T-cell (primary cell): ENCODE measurements around the gene EPS8L2. TPM values are rescaled to one million over a fixed set of nuclear protein-coding genes. Genes with fewer than 3 reads are reported as not detected.
A peak's percentile ranks its signal among the peaks of the same experiment; 100 is the strongest.

ENCODE experiments used
- ATAC-seq, 4 experiments: fragments of 200-7000 bp in 3 of 4; fragments of 150-1000 bp in 1 of 4; cut with Tn5 transposase; replicated peaks in 1 of 4; 1 replicate in 3 of 4; 2 replicates in 1 of 4; pipeline ENCODE4 v1.10.0; 2021; ENCODE audit warnings: moderate library complexity in 3 of 4, mild to moderate bottlenecking in 2 of 4, moderate number of reproducible peaks in 1 of 4
- CTCF ChIA-PET, 2 donors: fragments of 300-600 bp; sonication (Branson Sonifier 250); formaldehyde crosslinking; loops; one replicate each; lab custom pipeline; 2022; ENCODE audit warnings: antibody characterized with exemption in 2 of 2; lab: Charles Lee
- POLR2A ChIA-PET, 2 donors: fragments of 300-600 bp; sonication (Branson Sonifier 250); formaldehyde crosslinking; loops; one replicate each; lab custom pipeline; 2022; ENCODE audit warnings: antibody characterized with exemption in 2 of 2; lab: Charles Lee
- DNase-seq, 35 experiments: peaks; one replicate each; pipeline versions ENCODE4 v3.0.0 to v3.0.0-alpha.2; 2013 to 2023
- H3K27ac ChIP-seq: one replicate; pipeline ENCODE4 v1.5.1; 2013; ENCODE audit warnings: low read length
- H3K27me3 ChIP-seq, 2 experiments: replicated peaks in 1 of 2; 1 replicate in 1 of 2; 2 replicates in 1 of 2; pipeline versions ENCODE4 v1.6.1 to v1.7.0; 2013; ENCODE audit warnings: low read length in 1 of 2, mixed read lengths in 1 of 2; ENCODE audit not compliant: control insufficient read depth in 2 of 2, insufficient read depth in 2 of 2; ENCODE audit errors: extremely low read depth in 1 of 2
- H3K36me3 ChIP-seq, 2 donors: 1 replicate in 1 of 2; 2 replicates in 1 of 2; pipeline versions ENCODE4 v1.6.1 to v1.7.0; 2013; ENCODE audit warnings: low read length in 1 of 2; ENCODE audit not compliant: control insufficient read depth in 2 of 2, insufficient read depth in 1 of 2; ENCODE audit errors: extremely low read depth in 1 of 2
- H3K4me1 ChIP-seq, 2 experiments: 1 replicate in 1 of 2; 2 replicates in 1 of 2; pipeline versions ENCODE4 v1.6.1 to v1.7.0; 2013; ENCODE audit warnings: low read length in 2 of 2, mixed read lengths in 1 of 2; ENCODE audit not compliant: insufficient read depth in 2 of 2, control insufficient read depth in 1 of 2; ENCODE audit errors: extremely low read depth in 1 of 2
- H3K4me3 ChIP-seq, 2 donors: 1 replicate in 1 of 2; 2 replicates in 1 of 2; pipeline versions ENCODE4 v1.5.1 to v1.7.0; 2013; ENCODE audit warnings: mild to moderate bottlenecking in 2 of 2, low read length in 1 of 2, moderate library complexity in 1 of 2; ENCODE audit not compliant: control insufficient read depth in 1 of 2; ENCODE audit errors: extremely low read depth in 1 of 2
- H3K9me3 ChIP-seq: 2 replicates; pipeline ENCODE4 v1.7.0; 2013
- H3K27ac Mint-ChIP-seq, 2 donors: one replicate each; pipeline ENCODE4 v1.8.0; 2020 to 2021; ENCODE audit warnings: mild to moderate bottlenecking in 2 of 2, mixed read lengths in 2 of 2
- H3K27me3 Mint-ChIP-seq, 2 donors: one replicate each; pipeline ENCODE4 v1.8.0; 2021 to 2022; ENCODE audit warnings: mixed read lengths in 2 of 2
- H3K36me3 Mint-ChIP-seq: one replicate; pipeline ENCODE4 v1.8.0; 2021; ENCODE audit warnings: mixed read lengths
- H3K4me1 Mint-ChIP-seq, 3 donors: one replicate each; pipeline ENCODE4 v1.8.0; 2020 to 2022; ENCODE audit warnings: mixed read lengths in 3 of 3, mild to moderate bottlenecking in 1 of 3
- H3K4me3 Mint-ChIP-seq, 3 donors: one replicate each; pipeline ENCODE4 v1.8.0; 2020 to 2022; ENCODE audit warnings: mild to moderate bottlenecking in 3 of 3, mixed read lengths in 3 of 3, moderate library complexity in 3 of 3
- H3K9me3 Mint-ChIP-seq, 3 donors: one replicate each; pipeline ENCODE4 v1.8.0; 2020 to 2022; ENCODE audit warnings: mixed read lengths in 3 of 3
- WGBS: methylation state at CpG from one replicate; pipeline ENCODE4 v1.1.5; 2013; ENCODE audit warnings: missing lambda C conversion rate; ENCODE audit not compliant: insufficient coverage; 5-methylcytosine and 5-hydroxymethylcytosine counted together
- total RNA-seq, 35 experiments: library from RNA in 6 of 35; stranded (reverse) in 6 of 35; fragments of 120-200 nt in 1 of 35; gene quantifications; one replicate each; pipeline versions ENCODE4 v1.2.1 to v1.2.4 and lab custom pipeline; 2013 to 2026

Gene EPS8L2
- total RNA-seq, 5 donors from 2014 or later (not counting 1 experiment from before 2014, with no cell fraction given): 7.5 to 18.5 (median 14.6) TPM

GRCh38 chr11:724778-725386 lies 18.9 kb downstream of the EPS8L2 start:
- H3K36me3 ChIP-seq: no peaks in the 10 kb centered on the region
- CTCF ChIA-PET: interaction anchor here (0.7 to 1.3 kb wide), 3 partner anchors 169 to 177 kb away, joined by 3 to 4 read pairs (median 3); no protein-coding TSS in a partner anchor
- H3K27ac Mint-ChIP-seq: no peak overlapping the region
- H3K4me3 ChIP-seq: no peak overlapping the region
- H3K27me3 ChIP-seq: peaks cover 0 to 64% of the 10 kb centered on the region in 2 experiments
- POLR2A ChIA-PET: interaction anchor here in 1 of 2 donors (0.7 kb wide), 1 partner anchor 59 kb away, joined by 3 read pairs; no protein-coding TSS in a partner anchor
- H3K27me3 Mint-ChIP-seq: peaks cover 7 to 10% of the 10 kb centered on the region in 2 donors
- H3K9me3 Mint-ChIP-seq: no peaks in the 10 kb centered on the region
- H3K4me1 Mint-ChIP-seq: peaks cover 6 to 23% (median 16%) of the 10 kb centered on the region in 3 donors
- H3K4me3 Mint-ChIP-seq: peak overlapping the region; percentile 58 to 73 (median 65)
- ATAC-seq: no peak
- no peak for DNase-seq
- peaks cover 13 to 62% of the 10 kb centered on the region in 2 experiments for H3K4me1 ChIP-seq
- H3K27ac ChIP-seq: no peak overlapping the region
- no peaks in the 10 kb centered on the region for H3K36me3 Mint-ChIP-seq
- 89% methylated on average over 3 of the region's 18 CpGs for WGBS
- H3K9me3 ChIP-seq: no peaks in the 10 kb centered on the region

DNA sequence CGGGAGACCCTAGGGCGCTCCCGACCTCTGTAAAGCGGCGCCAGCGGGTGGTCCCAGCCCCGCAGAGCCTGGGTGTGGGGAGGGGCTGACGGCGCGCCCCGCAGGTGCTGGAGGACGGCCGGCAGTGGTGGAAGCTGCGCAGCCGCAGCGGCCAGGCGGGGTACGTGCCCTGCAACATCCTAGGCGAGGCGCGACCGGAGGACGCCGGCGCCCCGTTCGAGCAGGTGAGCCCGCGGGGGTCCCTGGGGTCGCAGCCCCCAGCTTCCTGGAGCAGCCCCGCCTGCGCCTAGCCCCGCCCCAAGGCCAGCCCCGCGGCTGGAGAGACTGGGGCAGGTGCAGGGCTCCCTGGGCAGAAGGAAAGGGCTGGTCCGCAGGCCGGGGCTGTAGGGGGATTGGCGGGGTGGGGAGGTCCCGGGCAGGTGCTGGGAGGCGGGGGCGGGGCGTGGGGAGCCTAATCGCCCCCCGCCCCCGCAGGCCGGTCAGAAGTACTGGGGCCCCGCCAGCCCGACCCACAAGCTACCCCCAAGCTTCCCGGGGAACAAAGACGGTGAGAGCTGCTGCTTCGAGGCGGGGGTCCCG lies 19.7 kb downstream of the EPS8L2 start:
- H3K4me1 Mint-ChIP-seq: peaks cover 6 to 21% (median 14%) of the 10 kb centered on the region in 3 donors
- WGBS: 5% methylated on average over 30 of the region's 53 CpGs
- Histone ChIP-seq H3K27me3 (peaks cover 0 to 57% of the 10 kb centered on the region in 2 experiments), H3K36me3 (no peaks in the 10 kb centered on the region), H3K9me3 (no peaks in the 10 kb centered on the region), H3K4me3 (peak overlapping the region in 1 of 2 donors; percentile 32), H3K4me1 (peaks cover 13 to 57% of the 10 kb centered on the region in 2 experiments), H3K27ac (no peak overlapping the region)
- ChIA-PET POLR2A (interaction anchor here (0.6 to 0.9 kb wide), 4 partner anchors 30 to 320 kb away, joined by 3 to 9 read pairs (median 6); partner anchors contain the start of gene TMEM80 (in 1 of the 2)), CTCF (interaction anchor here (0.6 to 2.5 kb wide), 7 partner anchors 23 to 1578 kb away, joined by 3 to 14 read pairs (median 3); partner anchors contain the start of genes DEAF1 (in 1 of the 2), PHRF1 (in 1 of the 2) and TMEM80 (in 1 of the 2))
- DNase-seq (peak in 1 of 35 experiments; percentile 23), ATAC-seq (peak in 3 of 4 experiments; percentile 10 to 17 (median 14))
- peaks cover 7% of the 10 kb centered on the region in 2 donors for H3K27me3 Mint-ChIP-seq
- no peaks in the 10 kb centered on the region for H3K36me3 Mint-ChIP-seq
- no peaks in the 10 kb centered on the region for H3K9me3 Mint-ChIP-seq
- H3K4me3 Mint-ChIP-seq: peak overlapping the region; percentile 58 to 73 (median 67)
- no peak overlapping the region for H3K27ac Mint-ChIP-seq

DNA sequence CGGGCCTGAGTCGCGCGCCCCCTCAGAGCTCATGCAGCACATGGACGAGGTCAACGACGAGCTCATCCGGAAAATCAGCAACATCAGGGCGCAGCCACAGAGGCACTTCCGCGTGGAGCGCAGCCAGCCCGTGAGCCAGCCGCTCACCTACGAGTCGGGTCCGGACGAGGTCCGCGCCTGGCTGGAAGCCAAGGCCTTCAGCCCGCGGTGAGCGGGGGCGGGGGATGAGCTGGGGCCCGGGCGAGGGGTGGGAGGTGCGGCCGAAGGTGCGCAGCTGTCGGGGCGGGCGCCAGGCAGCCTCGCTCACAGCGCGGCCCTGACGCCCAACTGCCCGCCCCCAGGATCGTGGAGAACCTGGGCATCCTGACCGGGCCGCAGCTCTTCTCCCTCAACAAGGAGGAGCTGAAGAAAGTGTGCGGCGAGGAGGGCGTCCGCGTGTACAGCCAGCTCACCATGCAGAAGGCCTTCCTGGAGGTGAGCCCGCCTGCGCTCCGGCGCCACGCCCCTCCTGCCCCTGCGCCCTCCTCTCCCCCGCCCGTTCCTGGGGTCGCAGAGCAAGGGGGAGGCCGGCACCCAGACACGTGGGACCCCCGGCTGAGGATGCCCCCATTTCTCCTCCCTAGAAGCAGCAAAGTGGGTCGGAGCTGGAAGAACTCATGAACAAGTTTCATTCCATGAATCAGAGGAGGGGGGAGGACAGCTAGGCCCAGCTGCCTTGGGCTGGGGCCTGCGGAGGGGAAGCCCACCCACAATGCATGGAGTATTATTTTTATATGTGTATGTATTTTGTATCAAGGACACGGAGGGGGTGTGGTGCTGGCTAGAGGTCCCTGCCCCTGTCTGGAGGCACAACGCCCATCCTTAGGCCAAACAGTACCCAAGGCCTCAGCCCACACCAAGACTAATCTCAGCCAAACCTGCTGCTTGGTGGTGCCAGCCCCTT lies 20.5 kb downstream of the EPS8L2 start:
- ATAC-seq: peak; percentile 40 to 67 (median 62)
- peaks cover 6 to 18% (median 11%) of the 10 kb centered on the region in 3 donors for H3K4me1 Mint-ChIP-seq
- H3K9me3 Mint-ChIP-seq: no peaks in the 10 kb centered on the region
- Histone ChIP-seq H3K36me3 (no peaks in the 10 kb centered on the region), H3K4me3 (peak overlapping the region; percentile 32 to 47), H3K27me3 (peaks cover 0 to 49% of the 10 kb centered on the region in 2 experiments), H3K9me3 (no peaks in the 10 kb centered on the region), H3K4me1 (peaks cover 13 to 49% of the 10 kb centered on the region in 2 experiments), H3K27ac (no peak overlapping the region)
- CTCF ChIA-PET: interaction anchor here (0.6 to 2.5 kb wide), 12 partner anchors 11 to 1577 kb away, joined by 3 to 14 read pairs (median 3); partner anchors contain the start of genes DEAF1 (in 1 of the 2), PHRF1 (in 1 of the 2) and TMEM80 (in 1 of the 2)
- peak overlapping the region; percentile 60 to 73 (median 67) for H3K4me3 Mint-ChIP-seq
- peak in 24 of 35 experiments; percentile 25 to 72 (median 44) for DNase-seq
- H3K36me3 Mint-ChIP-seq: no peaks in the 10 kb centered on the region
- H3K27ac Mint-ChIP-seq: peak overlapping the region in 1 of 2 donors; percentile 72
- POLR2A ChIA-PET: interaction anchor here (0.6 to 0.9 kb wide), 4 partner anchors 31 to 74 kb away, joined by 3 to 8 read pairs (median 5); partner anchors contain the start of gene TMEM80 (in 1 of the 2)
- WGBS: 9% methylated on average over 49 of the region's 61 CpGs
- peaks cover 4 to 5% of the 10 kb centered on the region in 2 donors for H3K27me3 Mint-ChIP-seq

DNA sequence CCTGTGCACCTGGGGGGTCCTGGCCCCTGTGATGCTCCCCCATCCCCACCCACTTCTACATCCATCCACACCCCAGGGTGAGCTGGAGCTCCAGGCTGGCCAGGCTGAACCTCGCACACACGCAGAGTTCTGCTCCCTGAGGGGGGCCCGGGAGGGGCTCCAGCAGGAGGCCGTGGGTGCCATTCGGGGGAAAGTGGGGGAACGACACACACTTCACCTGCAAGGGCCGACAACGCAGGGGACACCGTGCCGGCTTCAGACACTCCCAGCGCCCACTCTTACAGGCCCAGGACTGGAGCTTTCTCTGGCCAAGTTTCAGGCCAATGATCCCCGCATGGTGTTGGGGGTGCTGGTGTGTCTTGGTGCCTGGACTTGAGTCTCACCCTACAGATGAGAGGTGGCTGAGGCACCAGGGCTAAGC lies 21.3 kb downstream of the EPS8L2 start:
- Mint-ChIP-seq H3K9me3 (no peaks in the 10 kb centered on the region), H3K27ac (no peak overlapping the region), H3K36me3 (no peaks in the 10 kb centered on the region), H3K27me3 (peaks cover 4 to 5% of the 10 kb centered on the region in 2 donors), H3K4me3 (peak overlapping the region in 2 of 3 donors; percentile 21 to 73), H3K4me1 (peaks cover 6 to 12% (median 8%) of the 10 kb centered on the region in 3 donors)
- WGBS: 91% methylated on average over 10 of the region's 12 CpGs
- Histone ChIP-seq H3K27me3 (peaks cover 0 to 41% of the 10 kb centered on the region in 2 experiments), H3K4me1 (peaks cover 8 to 41% of the 10 kb centered on the region in 2 experiments), H3K9me3 (no peaks in the 10 kb centered on the region), H3K36me3 (no peaks in the 10 kb centered on the region), H3K27ac (no peak overlapping the region), H3K4me3 (no peak overlapping the region)
- CTCF ChIA-PET: interaction anchor here (0.6 to 2.5 kb wide), 4 partner anchors 12 to 372 kb away, joined by 3 to 14 read pairs (median 6); partner anchors contain the start of genes DEAF1 (in 1 of the 2) and TMEM80 (in 1 of the 2)
- no peak for DNase-seq
- POLR2A ChIA-PET: interaction anchor here in 1 of 2 donors (0.5 kb wide), 1 partner anchor 92 kb away, joined by 11 read pairs; the partner anchor contains the start of gene PNPLA2
- ATAC-seq: no peak

DNA sequence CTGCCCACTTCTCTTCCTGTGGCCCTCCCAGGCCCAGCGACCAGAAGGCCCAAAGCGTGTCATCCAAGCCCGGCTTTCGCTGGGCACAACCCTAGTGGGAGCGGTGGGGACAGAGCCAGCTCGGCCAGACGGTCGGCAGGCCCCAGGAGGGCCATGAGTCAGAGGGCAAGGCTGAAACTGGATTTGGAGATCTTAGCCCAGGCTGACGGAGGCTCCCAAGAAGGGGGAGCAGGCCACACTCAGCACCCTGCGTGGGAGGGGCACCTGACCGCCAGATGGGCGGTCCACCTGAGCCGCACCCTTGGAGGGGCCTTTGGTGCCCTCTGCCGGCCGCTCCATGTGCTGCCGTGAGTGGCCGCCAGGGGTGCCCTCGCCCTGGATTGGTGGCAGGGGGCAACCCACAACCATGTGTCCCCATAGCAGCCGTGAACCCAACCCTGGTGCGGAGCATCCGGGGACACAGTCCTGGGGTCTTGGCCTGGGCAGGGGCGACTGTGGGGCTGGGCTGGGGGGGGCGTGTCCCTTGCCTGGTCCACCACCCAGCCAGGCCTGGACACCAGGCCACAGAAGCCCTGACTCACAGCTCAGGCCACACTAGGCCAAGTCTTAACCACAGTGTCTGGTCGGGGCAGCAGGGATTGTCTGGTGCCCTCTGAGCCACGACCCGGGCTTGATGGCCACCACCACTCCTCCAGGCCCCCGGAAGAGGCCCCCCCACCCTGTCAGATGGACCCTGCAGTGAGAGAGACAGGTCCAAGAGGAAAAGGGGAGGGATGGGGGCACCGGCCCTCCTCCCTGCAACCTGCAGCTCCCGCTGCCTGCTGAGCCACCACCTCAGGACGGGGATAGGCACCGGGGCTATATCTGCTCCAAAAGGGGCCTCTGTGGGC lies 22.1 kb downstream of the EPS8L2 start:
- H3K4me3 ChIP-seq: no peak overlapping the region
- Mint-ChIP-seq H3K27ac (no peak overlapping the region), H3K36me3 (no peaks in the 10 kb centered on the region), H3K9me3 (no peaks in the 10 kb centered on the region), H3K27me3 (peaks cover 3 to 4% of the 10 kb centered on the region in 2 donors), H3K4me3 (no peak overlapping the region), H3K4me1 (peaks cover 4 to 10% (median 6%) of the 10 kb centered on the region in 3 donors)
- peak; percentile 71 to 78 (median 76) for ATAC-seq
- H3K27ac ChIP-seq: no peak overlapping the region
- H3K9me3 ChIP-seq: no peaks in the 10 kb centered on the region
- ChIA-PET POLR2A (interaction anchor here in 1 of 2 donors (0.5 kb wide), 1 partner anchor 91 kb away, joined by 11 read pairs; the partner anchor contains the start of gene PNPLA2), CTCF (interaction anchor here (0.6 to 2.5 kb wide), 3 partner anchors 33 to 180 kb away, joined by 3 to 14 read pairs (median 5); partner anchors contain the start of genes DEAF1 (in 1 of the 2) and TMEM80 (in 1 of the 2))
- H3K27me3 ChIP-seq: peaks cover 0 to 35% of the 10 kb centered on the region in 2 experiments
- H3K4me1 ChIP-seq: peaks cover 6 to 35% of the 10 kb centered on the region in 2 experiments
- H3K36me3 ChIP-seq: no peaks in the 10 kb centered on the region
- peak; percentile 52 to 87 (median 70) for DNase-seq
- 41% methylated on average over 27 of the region's 31 CpGs for WGBS
